ENCODE measurements around the gene IDUA.

- TF ChIP-seq CTCF (IDR thresholded peaks at IDR 0.05) (no peak), POLR2AphosphoS5 (IDR thresholded peaks at IDR 0.05) (no peak), EP300 (IDR thresholded peaks at IDR 0.05) (no peak)
These were observed 21.6 kb upstream of the IDUA start for GRCh38 chr4:965048-965765.
